ENCODE results near the gene DCAF16.
A peak's percentile ranks its signal among the peaks of the same experiment; 100 is the strongest.

Gene DCAF16

GRCh38 chr4:17846266-17846665 lies 35.7 kb upstream of the DCAF16 start:
- Histone ChIP-seq H4K20me1 (ENCODE audit: insufficient read depth, low read length) (0 out of 2 replicates have a peak, but pooled peaks cover 3% of the 10 kb centered on the region), H3K36me3 (replicated peaks; ENCODE audit: low read depth, low read length) (peaks cover 58% of the 10 kb centered on the region), H3K79me2 (ENCODE audit: low read length) (no peaks in the 10 kb centered on the region), H3K9ac (ENCODE audit: low read length) (no peak overlapping the region), H3K4me3 (ENCODE audit: low read length) (no peak overlapping the region), H3K9me3 (ENCODE audit: insufficient read depth, low read length) (no peaks in the 10 kb centered on the region), H3K27ac (ENCODE audit: low read length) (no peak overlapping the region), H3K27me3 (ENCODE audit: low read depth, low read length) (no peaks in the 10 kb centered on the region), H3K4me2 (ENCODE audit: low read length) (no peak overlapping the region), H3K4me1 (ENCODE audit: low read length) (no peaks in the 10 kb centered on the region), H2AFZ (ENCODE audit: low read depth, low read length) (no peak overlapping the region)
- TF ChIP-seq, protein P1, sequence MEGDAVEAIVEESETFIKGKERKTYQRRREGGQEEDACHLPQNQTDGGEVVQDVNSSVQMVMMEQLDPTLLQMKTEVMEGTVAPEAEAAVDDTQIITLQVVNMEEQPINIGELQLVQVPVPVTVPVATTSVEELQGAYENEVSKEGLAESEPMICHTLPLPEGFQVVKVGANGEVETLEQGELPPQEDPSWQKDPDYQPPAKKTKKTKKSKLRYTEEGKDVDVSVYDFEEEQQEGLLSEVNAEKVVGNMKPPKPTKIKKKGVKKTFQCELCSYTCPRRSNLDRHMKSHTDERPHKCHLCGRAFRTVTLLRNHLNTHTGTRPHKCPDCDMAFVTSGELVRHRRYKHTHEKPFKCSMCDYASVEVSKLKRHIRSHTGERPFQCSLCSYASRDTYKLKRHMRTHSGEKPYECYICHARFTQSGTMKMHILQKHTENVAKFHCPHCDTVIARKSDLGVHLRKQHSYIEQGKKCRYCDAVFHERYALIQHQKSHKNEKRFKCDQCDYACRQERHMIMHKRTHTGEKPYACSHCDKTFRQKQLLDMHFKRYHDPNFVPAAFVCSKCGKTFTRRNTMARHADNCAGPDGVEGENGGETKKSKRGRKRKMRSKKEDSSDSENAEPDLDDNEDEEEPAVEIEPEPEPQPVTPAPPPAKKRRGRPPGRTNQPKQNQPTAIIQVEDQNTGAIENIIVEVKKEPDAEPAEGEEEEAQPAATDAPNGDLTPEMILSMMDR (IDR thresholded peaks at IDR 0.05; ENCODE audit: low read depth, low read length): no peak
- no peak for TF ChIP-seq EZH2phosphoT487 (IDR thresholded peaks at IDR 0.05; ENCODE audit: low read depth)

- no peaks in the 10 kb centered on the region for H3K9me3 ChIP-seq (ENCODE audit: insufficient read depth, low read length)
- H3K36me3 ChIP-seq (replicated peaks; ENCODE audit: low read depth, low read length): peaks cover 63% of the 10 kb centered on the region
- H4K20me1 ChIP-seq (ENCODE audit: insufficient read depth, low read length): no peaks in the 10 kb centered on the region
- no peak overlapping the region for H2AFZ ChIP-seq (ENCODE audit: low read depth, low read length)
- no peaks in the 10 kb centered on the region for H3K4me1 ChIP-seq (ENCODE audit: low read length)
- H3K79me2 ChIP-seq (ENCODE audit: low read length): peaks cover 44% of the 10 kb centered on the region
- no peak overlapping the region for H3K9ac ChIP-seq (ENCODE audit: low read length)
- H3K4me2 ChIP-seq (ENCODE audit: low read length): no peak overlapping the region
- no peak overlapping the region for H3K27ac ChIP-seq (ENCODE audit: low read length)
- TF ChIP-seq EZH2phosphoT487 (IDR thresholded peaks at IDR 0.05; ENCODE audit: low read depth): no peak
- TF ChIP-seq, protein P1 (IDR thresholded peaks at IDR 0.05; ENCODE audit: low read depth, low read length): no peak
- no peaks in the 10 kb centered on the region for H3K27me3 ChIP-seq (ENCODE audit: low read depth, low read length)
- H3K4me3 ChIP-seq (ENCODE audit: low read length): no peak overlapping the region
These were observed 13.5 kb upstream of the DCAF16 start for GRCh38 chr4:17823871-17824669.

DNA sequence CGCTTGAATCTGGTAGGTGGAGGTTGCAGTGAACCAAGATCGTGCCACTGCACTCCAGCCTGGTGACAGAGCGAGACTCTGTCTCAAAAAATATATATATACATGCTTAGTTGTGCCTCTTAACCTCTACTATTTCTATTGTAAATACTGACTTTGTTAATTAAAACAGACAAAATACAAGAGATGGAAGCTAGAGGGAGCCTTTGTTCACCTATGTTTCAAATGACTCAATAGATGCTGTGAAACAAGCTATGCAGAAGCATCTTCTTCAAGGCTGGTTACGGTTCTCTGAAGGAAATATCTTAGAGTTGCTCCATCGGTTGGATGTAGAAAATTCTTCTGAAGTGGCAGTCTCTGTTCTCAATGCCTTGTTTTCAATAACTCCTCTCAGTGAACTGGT lies 6.5 kb upstream of the DCAF16 start:
- Histone ChIP-seq H3K9me3 (ENCODE audit: insufficient read depth, low read length) (no peaks in the 10 kb centered on the region), H3K27me3 (ENCODE audit: low read depth, low read length) (no peaks in the 10 kb centered on the region), H3K4me3 (ENCODE audit: low read length) (no peak overlapping the region), H2AFZ (ENCODE audit: low read depth, low read length) (no peak overlapping the region), H4K20me1 (ENCODE audit: insufficient read depth, low read length) (peaks cover 19% of the 10 kb centered on the region), H3K79me2 (ENCODE audit: low read length) (peaks cover 84% of the 10 kb centered on the region), H3K4me2 (ENCODE audit: low read length) (no peak overlapping the region), H3K36me3 (replicated peaks; ENCODE audit: low read depth, low read length) (peaks cover 49% of the 10 kb centered on the region), H3K4me1 (ENCODE audit: low read length) (peaks cover 11% of the 10 kb centered on the region), H3K9ac (ENCODE audit: low read length) (no peak overlapping the region), H3K27ac (ENCODE audit: low read length) (no peak overlapping the region)
- TF ChIP-seq, protein P1 (IDR thresholded peaks at IDR 0.05; ENCODE audit: low read depth, low read length): peak; percentile 59
- TF ChIP-seq EZH2phosphoT487 (IDR thresholded peaks at IDR 0.05; ENCODE audit: low read depth): no peak

DNA sequence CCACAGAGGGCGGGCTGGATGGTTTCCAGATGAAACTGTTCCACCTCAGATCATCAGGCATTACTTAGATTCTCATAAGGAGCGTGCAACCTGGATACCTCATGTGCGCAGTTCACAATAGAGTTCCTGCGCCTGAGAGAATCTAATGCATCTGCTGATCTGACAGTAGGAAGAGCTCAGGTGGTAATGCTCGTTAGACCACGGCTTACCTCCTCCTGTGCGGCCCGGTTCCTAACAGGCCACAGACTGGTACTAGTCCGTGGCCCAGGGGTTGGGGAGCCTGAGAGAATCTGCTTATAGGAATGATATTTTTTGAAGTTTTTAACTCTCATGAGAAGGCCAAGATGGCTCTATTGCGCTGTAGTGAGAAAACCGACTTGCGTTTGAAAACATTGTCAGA lies 5.6 kb upstream of the DCAF16 start:
- no peak for TF ChIP-seq EZH2phosphoT487 (IDR thresholded peaks at IDR 0.05; ENCODE audit: low read depth)
- TF ChIP-seq, protein P1 (IDR thresholded peaks at IDR 0.05; ENCODE audit: low read depth, low read length): no peak

More for the DNA sequence above, 5.6 kb upstream of the DCAF16 start:
- Histone ChIP-seq H3K79me2 (ENCODE audit: low read length) (peaks cover 88% of the 10 kb centered on the region), H3K4me3 (ENCODE audit: low read length) (no peak overlapping the region), H2AFZ (ENCODE audit: low read depth, low read length) (no peak overlapping the region), H3K27ac (ENCODE audit: low read length) (no peak overlapping the region), H3K4me2 (ENCODE audit: low read length) (no peak overlapping the region), H4K20me1 (ENCODE audit: insufficient read depth, low read length) (peaks cover 19% of the 10 kb centered on the region), H3K9ac (ENCODE audit: low read length) (no peak overlapping the region), H3K9me3 (ENCODE audit: insufficient read depth, low read length) (no peaks in the 10 kb centered on the region), H3K36me3 (replicated peaks; ENCODE audit: low read depth, low read length) (peaks cover 49% of the 10 kb centered on the region), H3K27me3 (ENCODE audit: low read depth, low read length) (no peaks in the 10 kb centered on the region), H3K4me1 (ENCODE audit: low read length) (peaks cover 11% of the 10 kb centered on the region)

All from OCI-LY3 (cell line).